Fibroblast of skin of left biceps (primary cell): ENCODE data around the gene TYSND1.
"Not testable (repeated sequence)": the region's sequence is repeated elsewhere in the genome, so short reads cannot be mapped to it uniquely, and the experiment has no call there.

ENCODE experiments used
- DNase-seq, 2 experiments: peaks; one replicate each; pipeline ENCODE4 v3.0.0-alpha.2; 2013; ENCODE audit warnings: low read depth in 2 of 2

The TYSND1 gene

GRCh38 chr10:70135046-70135445 is 11.5 kb downstream of the TYSND1 start:
- DNase-seq, result no peak

GRCh38 chr10:70132098-70133029 is 14.1 kb downstream of the TYSND1 start, which contains the start of gene AIFM2:
Gene AIFM2, minus strand, starts transcription at chr10:70132825. Its CDS starts 8,741 bp downstream, at chr10:70124084.
- no peak for DNase-seq

- DNase-seq, result no peak
Observed at GRCh38 chr10:70131560-70131937, 15.0 kb downstream of the TYSND1 start.

- no peak for DNase-seq
Observed at GRCh38 chr10:70130878-70131559, 15.5 kb downstream of the TYSND1 start.

- DNase-seq, result no peak
Observed at GRCh38 chr10:70126700-70127395, 19.7 kb downstream of the TYSND1 start.

- DNase-seq, result no peak
Observed at GRCh38 chr10:70125918-70126552, 20.5 kb downstream of the TYSND1 start.

- no peak for DNase-seq
Observed at GRCh38 chr10:70124918-70125317, 21.6 kb downstream of the TYSND1 start.

- DNase-seq, result no peak
Observed at GRCh38 chr10:70124415-70124814, 22.1 kb downstream of the TYSND1 start.

GRCh38 chr10:70123817-70124216 is 22.7 kb downstream of the TYSND1 start:
- DNase-seq, result no peak

GRCh38 chr10:70123166-70123565 is 23.3 kb downstream of the TYSND1 start:
- not testable (repeated sequence) for DNase-seq

- DNase-seq, result no peak
Observed at GRCh38 chr10:70122742-70123141, 23.8 kb downstream of the TYSND1 start.

- no peak for DNase-seq
Observed at GRCh38 chr10:70121281-70121949, 25.1 kb downstream of the TYSND1 start.

GRCh38 chr10:70120417-70120816 is 26.1 kb downstream of the TYSND1 start:
- no peak for DNase-seq

- DNase-seq, result no peak
Observed at GRCh38 chr10:70119623-70120022, 26.9 kb downstream of the TYSND1 start.

GRCh38 chr10:70119197-70119596 is 27.3 kb downstream of the TYSND1 start:
- DNase-seq, result no peak

GRCh38 chr10:70118196-70118595 is 28.3 kb downstream of the TYSND1 start:
- DNase-seq, result no peak

- DNase-seq, result no peak
Observed at GRCh38 chr10:70117646-70118045, 28.9 kb downstream of the TYSND1 start.

GRCh38 chr10:70115948-70116682 is 30.4 kb downstream of the TYSND1 start:
- no peak for DNase-seq

GRCh38 chr10:70114902-70115301 is 31.6 kb downstream of the TYSND1 start:
- no peak for DNase-seq

GRCh38 chr10:70112071-70112470 is 34.4 kb downstream of the TYSND1 start:
- no peak for DNase-seq

GRCh38 chr10:70111496-70111895 is 35.0 kb downstream of the TYSND1 start:
- no peak for DNase-seq
